Measurements from ENCODE around the gene PLEKHA6.

The PLEKHA6 gene

DNA sequence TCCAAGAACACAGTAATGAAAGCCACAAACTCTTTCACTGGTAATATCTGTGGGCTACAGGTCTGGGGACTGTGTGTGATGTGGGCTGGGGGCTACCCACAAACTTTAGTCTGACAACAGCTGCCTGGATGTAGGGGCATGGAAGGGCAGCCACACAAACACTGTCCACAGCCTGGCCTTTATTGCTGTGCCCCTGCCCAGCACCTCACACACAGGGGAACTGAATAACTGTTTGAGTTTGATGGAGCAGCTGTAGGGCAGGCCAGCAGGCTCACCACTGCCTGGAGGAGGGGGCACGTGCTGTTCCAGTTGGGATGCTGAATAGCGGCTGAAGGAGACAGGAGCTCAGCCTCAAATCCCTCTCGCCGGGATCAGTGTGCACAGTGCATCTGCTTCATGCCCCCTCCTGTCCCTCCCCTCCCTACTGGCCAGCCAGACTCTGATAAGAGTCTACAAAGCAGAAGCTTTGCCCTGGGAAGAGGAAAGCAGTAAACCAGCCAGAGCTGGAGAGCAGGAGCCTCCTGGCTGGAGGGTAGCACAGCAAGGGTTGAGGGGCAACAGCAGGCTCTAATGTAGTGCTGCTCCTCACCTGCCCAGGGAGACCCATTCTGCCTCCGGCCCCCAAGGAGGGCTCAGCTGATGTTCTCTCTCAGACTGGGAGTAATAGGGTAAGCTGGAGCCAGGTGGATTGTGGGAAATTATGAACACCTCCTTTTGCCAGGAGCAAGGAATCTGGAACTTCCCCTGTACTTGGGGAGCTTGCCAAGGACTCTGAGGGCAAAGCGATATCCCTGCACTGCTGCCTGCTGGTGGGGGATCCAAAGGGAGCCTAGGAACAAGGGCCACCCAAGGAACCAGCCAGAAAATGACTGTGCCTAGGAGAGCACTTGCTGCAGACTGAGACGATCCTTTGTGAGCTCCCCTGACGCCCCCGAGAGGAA is 75.7 kb downstream of the PLEKHA6 start:
- DNase-seq (ENCODE audit: low read depth): no peak

DNA sequence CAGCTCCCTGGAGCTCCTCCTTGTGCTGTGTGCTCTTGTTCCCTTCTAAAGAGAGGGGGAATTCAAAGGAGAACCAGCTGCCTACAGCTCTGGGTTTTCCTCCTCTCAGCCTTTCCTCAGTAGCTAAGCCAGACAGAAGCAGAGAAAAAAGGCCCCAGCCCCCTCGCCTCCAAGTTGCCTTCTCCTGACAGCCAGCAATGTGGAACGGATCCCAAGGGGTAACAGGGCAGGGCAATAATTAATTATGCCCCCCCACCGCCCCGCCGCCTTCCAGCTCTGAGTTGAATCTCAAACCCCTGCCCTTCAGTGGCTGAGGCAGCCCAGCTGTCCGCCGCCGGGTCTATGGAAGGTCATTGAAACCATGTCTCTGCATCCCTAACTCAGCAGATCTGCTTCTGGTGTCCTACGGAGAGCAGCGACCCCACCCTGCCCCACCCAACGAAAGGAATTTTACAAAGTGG is 76.9 kb downstream of the PLEKHA6 start:
- DNase-seq (ENCODE audit: low read depth): no peak

- DNase-seq (ENCODE audit: low read depth): no peak
These were observed 79.4 kb downstream of the PLEKHA6 start for GRCh38 chr1:204280099-204280961.

- DNase-seq (ENCODE audit: low read depth): no peak
These were observed 80.8 kb downstream of the PLEKHA6 start for GRCh38 chr1:204278958-204279357.

DNA sequence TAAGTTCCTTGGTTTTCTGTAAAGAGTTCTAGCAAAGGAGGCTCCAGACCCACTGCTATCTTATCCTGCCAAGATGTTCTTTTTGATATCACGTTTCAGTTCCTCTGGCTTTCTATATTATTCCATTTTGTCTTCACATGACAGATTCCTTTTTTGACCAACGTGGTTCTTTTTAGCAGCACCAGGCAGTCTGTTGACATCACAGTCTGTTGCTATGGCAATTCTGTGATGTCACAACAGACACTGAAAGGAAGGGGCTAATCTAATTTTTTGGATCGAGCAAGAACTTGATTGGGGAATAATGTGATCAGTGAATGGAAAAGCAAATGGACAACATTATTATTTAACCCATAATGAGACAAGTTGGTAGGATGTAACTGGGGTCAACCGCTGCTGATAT is 81.5 kb downstream of the PLEKHA6 start:
- DNase-seq (ENCODE audit: low read depth): no peak

- DNase-seq (ENCODE audit: low read depth): no peak
These were observed 82.0 kb downstream of the PLEKHA6 start for GRCh38 chr1:204277563-204278219.

- DNase-seq (ENCODE audit: low read depth): no peak
These were observed 83.9 kb downstream of the PLEKHA6 start for GRCh38 chr1:204275695-204276370.

- DNase-seq (ENCODE audit: low read depth): no peak
These were observed 85.3 kb downstream of the PLEKHA6 start for GRCh38 chr1:204274446-204274845.

GRCh38 chr1:204272505-204272904 is 87.2 kb downstream of the PLEKHA6 start:
- DNase-seq (ENCODE audit: low read depth): no peak

GRCh38 chr1:204271970-204272369 is 87.8 kb downstream of the PLEKHA6 start:
- DNase-seq (ENCODE audit: low read depth): no peak

DNA sequence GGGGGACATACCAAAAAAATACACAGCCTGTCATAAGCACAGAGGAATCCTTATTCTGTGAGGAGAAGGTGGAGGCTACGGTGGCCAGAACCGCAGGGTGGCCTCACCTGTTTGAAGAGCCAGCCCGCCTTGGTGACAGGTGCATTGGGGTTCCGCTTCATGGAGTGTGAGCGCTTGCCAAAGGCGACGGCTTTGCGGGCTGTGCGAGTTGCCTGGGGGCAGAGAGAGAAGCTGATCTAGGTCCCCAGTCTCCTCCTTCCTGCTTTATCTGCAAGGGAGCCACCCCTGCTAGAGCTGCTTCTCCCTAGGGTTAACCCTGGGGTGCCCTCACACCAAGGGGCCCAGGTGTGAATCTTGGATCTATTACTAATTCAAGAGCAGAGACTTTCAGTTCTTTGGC is 91.6 kb downstream of the PLEKHA6 start:
- no peak for DNase-seq (ENCODE audit: low read depth)

- DNase-seq (ENCODE audit: low read depth): no peak
These were observed 92.5 kb downstream of the PLEKHA6 start for GRCh38 chr1:204267191-204267601.

DNA sequence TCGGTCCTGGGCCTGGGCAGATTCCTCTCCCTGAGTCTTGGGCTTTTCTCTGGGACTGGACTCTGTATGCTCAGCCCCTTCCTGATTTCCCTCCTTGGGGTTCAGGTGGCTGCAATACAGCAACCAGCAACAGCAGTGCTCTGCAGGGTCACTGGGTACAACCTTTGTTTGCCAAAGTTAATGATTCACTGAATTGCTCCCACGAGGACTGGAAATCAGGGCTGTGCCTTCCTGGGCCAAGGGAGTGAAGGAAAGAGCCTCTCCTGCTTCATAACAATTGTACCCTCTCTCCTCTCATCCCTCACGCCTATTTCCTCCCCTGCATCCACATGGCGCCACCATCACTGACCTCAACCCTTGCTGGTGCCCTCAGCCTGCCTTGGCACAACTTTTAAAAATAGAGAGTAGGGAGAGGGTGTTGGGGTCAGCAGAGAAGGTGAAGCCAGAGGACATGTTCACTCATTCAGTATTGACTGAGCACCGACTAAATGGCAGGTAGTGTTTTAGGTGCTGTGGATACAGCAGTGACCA is 93.2 kb downstream of the PLEKHA6 start:
- DNase-seq (ENCODE audit: low read depth): no peak

DNA sequence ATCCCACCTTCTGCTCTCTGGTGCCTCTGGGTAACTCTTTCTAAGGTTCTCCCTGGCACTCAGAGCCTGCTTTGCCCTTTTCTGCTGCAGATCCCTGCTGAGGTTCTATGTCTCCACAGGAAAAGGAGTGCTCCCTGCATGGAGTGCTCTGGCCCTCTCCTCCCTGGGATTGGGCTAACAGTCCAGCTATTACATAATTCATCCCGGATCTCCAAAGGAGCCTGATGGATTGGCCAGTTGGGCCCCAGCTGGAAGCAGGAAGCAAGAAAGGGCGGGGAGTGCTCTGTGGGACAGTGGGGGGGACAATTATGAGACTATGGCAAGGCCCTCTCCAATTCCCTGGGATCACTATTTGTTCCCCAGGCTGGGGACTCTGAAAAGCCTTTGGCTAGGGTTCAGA is 94.1 kb downstream of the PLEKHA6 start:
- DNase-seq (ENCODE audit: low read depth): no peak

GRCh38 chr1:204264805-204265204 is 94.9 kb downstream of the PLEKHA6 start:
- DNase-seq (ENCODE audit: low read depth): no peak

DNA sequence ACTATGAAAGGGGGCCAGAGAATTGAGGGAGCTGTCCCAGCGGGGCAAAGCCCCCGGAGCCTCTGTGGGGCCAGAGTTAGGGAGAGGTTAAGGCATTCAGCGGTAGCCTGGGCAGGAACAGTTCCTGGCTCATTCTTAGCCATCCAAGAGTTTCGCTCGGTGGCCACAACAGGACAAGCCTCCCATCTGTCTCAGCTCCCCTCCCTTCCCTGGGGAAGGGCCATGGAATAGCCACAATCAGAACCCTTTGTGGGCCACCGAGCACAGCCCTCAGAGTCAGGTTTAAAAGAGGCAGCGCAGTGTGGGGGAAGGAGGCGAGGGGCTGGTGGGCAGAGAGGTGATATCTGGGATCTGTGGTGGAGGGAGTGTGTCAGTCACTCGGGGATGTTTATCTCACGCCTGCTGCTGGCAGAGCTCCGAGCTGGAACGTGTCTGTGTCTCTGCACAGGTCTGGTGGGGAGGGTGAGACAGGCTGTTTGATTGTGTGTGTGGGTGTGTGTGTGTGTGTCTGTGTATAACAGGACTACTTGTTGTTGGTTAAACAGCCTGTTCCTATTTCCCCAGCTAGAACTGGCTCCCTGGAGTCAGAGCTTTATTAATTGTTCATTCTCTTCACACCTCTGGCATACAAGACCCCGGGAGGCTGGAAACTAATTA is 96.3 kb downstream of the PLEKHA6 start:
- no peak for DNase-seq (ENCODE audit: low read depth)

- no peak for DNase-seq (ENCODE audit: low read depth)
These were observed 97.0 kb downstream of the PLEKHA6 start for GRCh38 chr1:204262506-204263253.

DNA sequence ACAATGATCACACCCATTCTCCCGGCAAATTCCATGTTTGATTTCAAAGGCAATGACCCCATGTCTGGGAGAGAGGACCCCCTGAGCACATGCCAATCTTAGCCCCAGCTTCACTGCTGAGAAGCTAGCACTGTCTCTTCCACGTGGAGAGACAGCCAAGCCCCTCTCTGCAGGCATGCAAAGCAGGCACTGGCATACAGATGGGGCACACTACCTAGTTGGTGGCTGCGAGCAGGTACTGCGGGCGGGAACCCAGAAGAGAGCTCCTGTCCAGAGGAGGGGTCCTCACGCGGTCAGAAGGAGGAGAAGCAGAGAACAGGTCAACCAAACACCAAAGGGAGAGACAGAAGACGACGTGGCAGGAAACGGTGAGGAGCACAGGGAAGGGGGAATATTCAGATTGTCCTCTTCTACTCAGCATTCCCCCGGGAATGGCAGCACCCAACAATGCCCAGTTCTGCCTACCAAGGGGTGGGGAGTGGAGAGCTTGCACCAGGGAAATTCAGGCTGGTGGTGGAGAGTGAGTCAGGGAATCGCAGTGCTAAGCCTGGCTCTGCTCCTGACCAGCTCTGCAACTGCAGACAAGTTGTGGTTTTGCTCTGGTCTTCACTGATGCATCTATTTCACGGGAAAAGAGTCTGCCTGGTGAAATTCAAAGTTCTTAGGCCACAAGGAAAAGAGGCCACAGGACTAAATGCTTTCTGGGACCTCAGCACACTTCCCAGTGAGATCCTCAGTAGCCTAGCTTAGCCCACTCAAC is 97.8 kb downstream of the PLEKHA6 start:
- no peak for DNase-seq (ENCODE audit: low read depth)

- DNase-seq (ENCODE audit: low read depth): no peak
These were observed 98.5 kb downstream of the PLEKHA6 start for GRCh38 chr1:204261266-204261665.
